ENCODE data around the gene ATP6V1B1.
A peak's percentile ranks its signal among the peaks of the same experiment; 100 is the strongest.

The ATP6V1B1 gene

GRCh38 chr2:70928366-70928765, 7.3 kb upstream of the ATP6V1B1 start:
- no peak for DNase-seq

GRCh38 chr2:70930371-70931329, 5.0 kb upstream of the ATP6V1B1 start:
- DNase-seq = no peak

GRCh38 chr2:70931376-70932000, 4.2 kb upstream of the ATP6V1B1 start:
- DNase-seq = no peak

- DNase-seq = no peak
Observed at GRCh38 chr2:70932631-70933230, 3.0 kb upstream of the ATP6V1B1 start.

- no peak for DNase-seq
Observed at GRCh38 chr2:70934981-70935380, 719 bp upstream of the ATP6V1B1 start.

GRCh38 chr2:70936165-70936978, 672 bp downstream of the ATP6V1B1 start:
- DNase-seq = no peak

GRCh38 chr2:70936979-70937811, 1.5 kb downstream of the ATP6V1B1 start:
- DNase-seq = no peak

- DNase-seq = no peak
Observed at GRCh38 chr2:70937866-70938585, 2.3 kb downstream of the ATP6V1B1 start.

- DNase-seq = no peak
Observed at GRCh38 chr2:70938586-70938950, 2.9 kb downstream of the ATP6V1B1 start.

GRCh38 chr2:70939001-70939838, 3.5 kb downstream of the ATP6V1B1 start:
- DNase-seq = no peak

- DNase-seq = no peak
Observed at GRCh38 chr2:70939839-70940580, 4.3 kb downstream of the ATP6V1B1 start.

- DNase-seq = no peak
Observed at GRCh38 chr2:70941186-70941585, 5.5 kb downstream of the ATP6V1B1 start.

GRCh38 chr2:70941701-70942100, 6.0 kb downstream of the ATP6V1B1 start:
- DNase-seq = no peak

- DNase-seq = no peak
Observed at GRCh38 chr2:70942396-70943204, 6.9 kb downstream of the ATP6V1B1 start.

- DNase-seq = no peak
Observed at GRCh38 chr2:70943205-70943871, 7.6 kb downstream of the ATP6V1B1 start.

GRCh38 chr2:70944111-70944690, 8.5 kb downstream of the ATP6V1B1 start:
- no peak for DNase-seq

GRCh38 chr2:70946832-70947442, 11.2 kb downstream of the ATP6V1B1 start:
- DNase-seq = peak; percentile 6
